Left forelimb (tissue), 1 donor: ENCODE results near the gene ISOC1.

Experiments
- DNase-seq: peaks from one replicate; pipeline ENCODE4 v3.0.0-alpha.2; 2018; ENCODE audit warnings: low spot score

The ISOC1 gene

GRCh38 chr5:129094087-129094923, at the start of gene ISOC1:
Gene ISOC1 (plus strand): TSS chr5:129094749. CDS start chr5:129094767, 18 bp downstream.
- DNase-seq, result peak; percentile 94

- DNase-seq, result no peak
These were observed 48.4 kb upstream of the ISOC1 start for GRCh38 chr5:129046151-129046550.

- no peak for DNase-seq
These were observed 46.0 kb upstream of the ISOC1 start for GRCh38 chr5:129048509-129048908.

GRCh38 chr5:129049126-129049799, 45.3 kb upstream of the ISOC1 start:
- DNase-seq, result no peak

- DNase-seq, result no peak
These were observed 43.3 kb upstream of the ISOC1 start for GRCh38 chr5:129051283-129051682.

GRCh38 chr5:129053438-129053837, 41.1 kb upstream of the ISOC1 start:
- DNase-seq, result no peak

GRCh38 chr5:129057329-129057728, 37.2 kb upstream of the ISOC1 start:
- no peak for DNase-seq

GRCh38 chr5:129061849-129062248, 32.7 kb upstream of the ISOC1 start:
- DNase-seq, result no peak

- no peak for DNase-seq
These were observed 31.0 kb upstream of the ISOC1 start for GRCh38 chr5:129063483-129064113.

- no peak for DNase-seq
These were observed 28.8 kb upstream of the ISOC1 start for GRCh38 chr5:129065721-129066120.

GRCh38 chr5:129067745-129068144, 26.8 kb upstream of the ISOC1 start:
- DNase-seq, result no peak

- DNase-seq, result no peak
These were observed 25.3 kb upstream of the ISOC1 start for GRCh38 chr5:129069292-129069691.

- DNase-seq, result no peak
These were observed 21.4 kb upstream of the ISOC1 start for GRCh38 chr5:129073111-129073510.

- no peak for DNase-seq
These were observed 19.6 kb upstream of the ISOC1 start for GRCh38 chr5:129074903-129075302.

GRCh38 chr5:129077433-129078075, 17.0 kb upstream of the ISOC1 start:
- no peak for DNase-seq

- no peak for DNase-seq
These were observed 16.3 kb upstream of the ISOC1 start for GRCh38 chr5:129078247-129078646.

- DNase-seq, result no peak
These were observed 15.9 kb upstream of the ISOC1 start for GRCh38 chr5:129078660-129079059.

- DNase-seq, result no peak
These were observed 15.1 kb upstream of the ISOC1 start for GRCh38 chr5:129079496-129079895.

GRCh38 chr5:129080766-129081165, 13.8 kb upstream of the ISOC1 start:
- no peak for DNase-seq

- DNase-seq, result no peak
These were observed 12.1 kb upstream of the ISOC1 start for GRCh38 chr5:129082225-129083136.
